Endothelial cell of umbilical vein (primary cell): ENCODE measurements around the gene NRG3. TPM values are rescaled to one million over a fixed set of nuclear protein-coding genes. Genes with fewer than 3 reads are reported as not detected.

Experiments
- BruUV-seq: library from RNA; stranded (reverse); fragments of 400-500 nt; replicated peaks from 2 replicates; lab custom pipeline; 2021; lab: Mats Ljungman, UMichigan
- CTCF ChIA-PET: fragments of 300-600, 350-600 bp; sonication (Branson Sonifier 250); formaldehyde crosslinking; loops from one replicate; lab custom pipeline; 2021; ENCODE audit warnings: antibody characterized with exemption, inconsistent platforms; lab: Charles Lee
- POLR2A ChIA-PET: fragments of 300-600, 350-600 bp; sonication (Branson Sonifier 250); formaldehyde crosslinking; loops from one replicate; lab custom pipeline; 2021; ENCODE audit warnings: antibody characterized with exemption, inconsistent platforms; lab: Charles Lee
- DNase-seq: peaks from one replicate; pipeline ENCODE4 v3.0.0-alpha.2; 2011; ENCODE audit warnings: low read depth, low spot score
- FAIRE-seq: peaks from 2 replicates; lab custom pipeline; 2011; peaks lifted over from hg19 to GRCh38; lab: Jason Lieb, UNC
- H2AFZ ChIP-seq: 2 replicates; pipeline ENCODE4 v1.6.0; 2012; ENCODE audit warnings: low read depth, low read length, control low read depth, inconsistent platforms
- H3K27ac ChIP-seq: 2 replicates; pipeline ENCODE4 v1.5.1; 2011; ENCODE audit warnings: low read depth, mild to moderate bottlenecking, control low read depth, low read length, moderate library complexity; ENCODE audit not compliant: insufficient read depth
- H3K27me3 ChIP-seq, 2 experiments: 2 replicates each; pipeline versions ENCODE4 v1.6.0 to v1.6.1; 2011; ENCODE audit warnings: low read length in 2 of 2, mixed read lengths in 1 of 2; ENCODE audit not compliant: control insufficient read depth in 2 of 2, insufficient read depth in 2 of 2
- H3K36me3 ChIP-seq, 2 experiments: 2 replicates in 1 of 2; 3 replicates in 1 of 2; pipeline ENCODE4 v1.5.1; 2011; ENCODE audit warnings: low read length in 2 of 2, mild to moderate bottlenecking in 1 of 2, moderate library complexity in 1 of 2; ENCODE audit not compliant: control insufficient read depth in 2 of 2, insufficient read depth in 2 of 2; ENCODE audit errors: extremely low read depth in 1 of 2
- H3K4me1 ChIP-seq: 3 replicates; pipeline ENCODE4 v1.5.1; 2011; ENCODE audit warnings: mild to moderate bottlenecking, low read length; ENCODE audit not compliant: control insufficient read depth, insufficient read depth; ENCODE audit errors: extremely low read depth
- H3K4me2 ChIP-seq: 2 replicates; pipeline ENCODE4 v1.6.1; 2011; ENCODE audit warnings: low read length, control low read depth, mixed read lengths; ENCODE audit not compliant: insufficient read depth
- H3K4me3 ChIP-seq, 3 experiments: fragments of 200-600 bp in 1 of 3; sonication (generic), shearing (Covaris generic) in 1 of 3; replicated peaks in 1 of 3; 2 replicates each; pipeline ENCODE4 v1.5.1; 2011 to 2016; ENCODE audit warnings: control low read depth in 3 of 3, low read length in 3 of 3, mild to moderate bottlenecking in 2 of 3, inconsistent platforms in 1 of 3, low read depth in 1 of 3, moderate library complexity in 1 of 3; ENCODE audit not compliant: insufficient read depth in 1 of 3
- H3K79me2 ChIP-seq: 2 replicates; pipeline ENCODE4 v1.6.0; 2012; ENCODE audit warnings: low read length, inconsistent platforms; ENCODE audit not compliant: control insufficient read depth, insufficient read depth
- H3K9ac ChIP-seq: replicated peaks from 2 replicates; pipeline ENCODE3; 2011; ENCODE audit warnings: low read length, control low read depth; ENCODE audit not compliant: insufficient read depth; ENCODE audit errors: extremely low read depth
- H3K9me1 ChIP-seq: replicated peaks from 3 replicates; pipeline ENCODE4 v1.6.0; 2011; ENCODE audit warnings: mild to moderate bottlenecking, low read length; ENCODE audit not compliant: control insufficient read depth, insufficient read depth; ENCODE audit errors: extremely low read depth
- H3K9me3 ChIP-seq: replicated peaks from 2 replicates; pipeline ENCODE4 v1.5.1; 2012; ENCODE audit warnings: low read length, inconsistent platforms; ENCODE audit not compliant: control insufficient read depth, insufficient read depth
- H4K20me1 ChIP-seq: replicated peaks from 2 replicates; pipeline ENCODE3; 2011; ENCODE audit warnings: mild to moderate bottlenecking, low read length; ENCODE audit not compliant: control insufficient read depth, insufficient read depth; ENCODE audit errors: extremely low read depth
- EZH2 ChIP-seq: IDR thresholded peaks from 2 replicates; pipeline ENCODE4 v1.6.1; 2012; ENCODE audit warnings: borderline replicate concordance, low read depth, mild to moderate bottlenecking, moderate library complexity, low read length, inconsistent platforms; ENCODE audit not compliant: severe bottlenecking
- FOS ChIP-seq: IDR thresholded peaks from 2 replicates; pipeline ENCODE4 v1.6.1; 2011; ENCODE audit warnings: mild to moderate bottlenecking, low read length, moderate library complexity, borderline replicate concordance; ENCODE audit not compliant: insufficient read depth
- GATA2 ChIP-seq: IDR thresholded peaks from 2 replicates; pipeline ENCODE4 v1.7.0; 2011; ENCODE audit warnings: low read depth, mild to moderate bottlenecking, moderate library complexity, mixed read lengths, low read length; ENCODE audit not compliant: insufficient read length, insufficient read depth
- JUN ChIP-seq: IDR thresholded peaks from 2 replicates; pipeline ENCODE4 v1.6.1; 2011; ENCODE audit warnings: borderline replicate concordance, low read depth; ENCODE audit not compliant: insufficient read length, insufficient read depth
- MYC ChIP-seq: IDR thresholded peaks from one replicate; pipeline ENCODE4 v1.6.1; 2011; ENCODE audit warnings: mild to moderate bottlenecking, low read depth, low read length
- POLR2A ChIP-seq: IDR thresholded peaks from 2 replicates; pipeline ENCODE4 v1.6.1; 2012; ENCODE audit warnings: low read depth, mild to moderate bottlenecking, control low read depth, low read length
- POLR2AphosphoS5 ChIP-seq: IDR thresholded peaks from 2 replicates; pipeline ENCODE4 v1.6.1; 2012; ENCODE audit warnings: low read depth, mild to moderate bottlenecking, control low read depth, low read length, moderate library complexity; ENCODE audit not compliant: insufficient read depth
- dilution Hi-C: fragments of 300-500 bp; cut with MboI; formaldehyde crosslinking; loops from one replicate; pipeline ENCODE4 v1.15.0; 2019; ENCODE audit warnings: low sequenced_read_pairs; ENCODE audit not compliant: extremely low pct_ligation_motif_present
- intact Hi-C: fragments of 100-400 bp; cut with micrococcal nuclease; formaldehyde crosslinking; loops from one replicate; pipeline ENCODE4 v1.10.0; 2022
- polyA plus RNA-seq, 4 experiments: library from polyadenylated mRNA; depleted of rRNA in 3 of 4; stranded (reverse) in 3 of 4; unstranded in 1 of 4; fragments of >200 nt; gene quantifications; 2 replicates each; pipeline versions ENCODE4 v1.2.1 to v1.2.3, GENCODE V29; 2011 to 2012; ENCODE audit warnings: missing spikeins in 1 of 4
- total RNA-seq: library from RNA; stranded (reverse); gene quantifications from 2 replicates; pipeline ENCODE4 v1.2.3, GENCODE V29; 2021
- TF ChIP-seq, protein P1 (sequence below): IDR thresholded peaks from 2 replicates; pipeline ENCODE4 v1.6.1; 2011; ENCODE audit not compliant: insufficient read depth, insufficient read length
- TF ChIP-seq, protein P2 (sequence below), 2 donors: IDR thresholded peaks; 1 replicate in 1 of 2; 2 replicates in 1 of 2; pipeline ENCODE4 v1.5.1; 2011; ENCODE audit warnings: low read length in 2 of 2, mild to moderate bottlenecking in 2 of 2, moderate library complexity in 2 of 2, control low read depth in 1 of 2, inconsistent platforms in 1 of 2, low read depth in 1 of 2; ENCODE audit not compliant: insufficient read depth in 1 of 2; ENCODE audit errors: extremely low read depth in 1 of 2

The NRG3 gene
- total and polyA plus RNA-seq, 2 donors (not counting 3 experiments of a cell fraction or from before 2014, with no cell fraction given), result 1.9 to 3.9 TPM

DNA sequence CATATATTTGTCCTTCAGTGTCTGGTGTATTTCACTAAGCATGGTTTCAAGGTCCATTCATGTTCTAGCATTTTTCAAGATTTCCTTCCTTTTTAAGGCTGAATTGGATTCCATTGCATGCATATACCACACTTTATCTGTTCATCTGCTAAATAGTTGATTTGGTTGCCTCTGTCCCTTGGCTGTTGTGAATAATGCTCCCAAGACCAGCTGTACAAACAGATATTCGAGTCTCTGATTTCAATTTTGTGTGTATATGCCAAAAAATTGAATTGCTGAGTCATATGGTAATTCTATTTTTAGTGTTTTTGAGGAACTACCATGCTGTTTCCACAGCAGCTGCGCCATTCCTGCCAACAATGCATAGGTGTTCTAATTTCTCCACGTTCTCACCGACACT lies 216.4 kb downstream of the NRG3 start:
- ChIA-PET POLR2A (no interaction called here), CTCF (no interaction called here)
- no peaks in the 10 kb centered on the region for H3K9me3 ChIP-seq
- no peaks in the 10 kb centered on the region for H3K79me2 ChIP-seq
- no TSS peak for BruUV-seq
- H3K4me3 ChIP-seq, result no peak overlapping the region
- H3K4me1 ChIP-seq, result no peaks in the 10 kb centered on the region
- dilution Hi-C loops (no loop called here), intact Hi-C loops (no loop called here)
- H3K9ac ChIP-seq, result no peak overlapping the region
- H3K9me1 ChIP-seq, result no peaks in the 10 kb centered on the region
- H3K4me2 ChIP-seq, result no peak overlapping the region
- no peak overlapping the region for H2AFZ ChIP-seq
- DNase-seq, result peak; percentile 77
- H3K27me3 ChIP-seq, result no peaks in the 10 kb centered on the region
- H3K36me3 ChIP-seq, result no peaks in the 10 kb centered on the region
- no peaks in the 10 kb centered on the region for H4K20me1 ChIP-seq
- no peak overlapping the region for H3K27ac ChIP-seq
- no peak for TF ChIP-seq JUN
- no peak for TF ChIP-seq FOS
- TF ChIP-seq EZH2, result no peak
- no peak for TF ChIP-seq GATA2
- TF ChIP-seq MYC, result no peak
- no peak for TF ChIP-seq POLR2A
- TF ChIP-seq, protein P1, sequence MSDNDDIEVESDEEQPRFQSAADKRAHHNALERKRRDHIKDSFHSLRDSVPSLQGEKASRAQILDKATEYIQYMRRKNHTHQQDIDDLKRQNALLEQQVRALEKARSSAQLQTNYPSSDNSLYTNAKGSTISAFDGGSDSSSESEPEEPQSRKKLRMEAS, result no peak
- FAIRE-seq, result no peak

DNA sequence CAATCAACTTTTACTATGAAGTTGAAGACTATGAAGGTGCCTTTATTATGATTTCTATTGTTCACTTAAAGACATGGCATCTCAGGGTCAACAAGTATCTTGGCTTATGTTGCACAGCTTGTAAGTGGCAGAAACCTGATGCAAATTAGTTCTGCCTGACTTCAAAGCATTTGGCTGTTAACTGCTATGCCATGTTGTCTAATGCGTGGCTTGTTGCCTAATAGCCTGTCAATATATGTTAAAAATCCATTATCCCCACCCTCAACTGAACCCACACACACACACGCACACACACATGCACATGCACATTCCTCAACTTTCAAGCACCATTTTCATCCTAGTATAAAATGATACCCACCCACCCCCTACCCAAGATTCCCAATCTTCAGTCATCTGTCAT lies 217.1 kb downstream of the NRG3 start:
- Histone ChIP-seq H2AFZ (no peak overlapping the region), H4K20me1 (no peaks in the 10 kb centered on the region), H3K4me3 (no peak overlapping the region), H3K9ac (no peak overlapping the region), H3K9me3 (no peaks in the 10 kb centered on the region), H3K27me3 (no peaks in the 10 kb centered on the region), H3K27ac (no peak overlapping the region), H3K4me2 (no peak overlapping the region), H3K4me1 (no peaks in the 10 kb centered on the region), H3K9me1 (no peaks in the 10 kb centered on the region), H3K79me2 (no peaks in the 10 kb centered on the region), H3K36me3 (no peaks in the 10 kb centered on the region)
- ChIA-PET POLR2A (no interaction called here), CTCF (no interaction called here)
- no peak for FAIRE-seq
- DNase-seq, result peak; percentile 15
- dilution Hi-C loops, result no loop called here
- BruUV-seq, result no TSS peak
- TF ChIP-seq FOS (no peak), POLR2A (no peak), JUN (no peak), MYC (no peak), EZH2 (no peak), POLR2AphosphoS5 (no peak), GATA2 (no peak)
- TF ChIP-seq, protein P1, result no peak
- TF ChIP-seq, protein P2, sequence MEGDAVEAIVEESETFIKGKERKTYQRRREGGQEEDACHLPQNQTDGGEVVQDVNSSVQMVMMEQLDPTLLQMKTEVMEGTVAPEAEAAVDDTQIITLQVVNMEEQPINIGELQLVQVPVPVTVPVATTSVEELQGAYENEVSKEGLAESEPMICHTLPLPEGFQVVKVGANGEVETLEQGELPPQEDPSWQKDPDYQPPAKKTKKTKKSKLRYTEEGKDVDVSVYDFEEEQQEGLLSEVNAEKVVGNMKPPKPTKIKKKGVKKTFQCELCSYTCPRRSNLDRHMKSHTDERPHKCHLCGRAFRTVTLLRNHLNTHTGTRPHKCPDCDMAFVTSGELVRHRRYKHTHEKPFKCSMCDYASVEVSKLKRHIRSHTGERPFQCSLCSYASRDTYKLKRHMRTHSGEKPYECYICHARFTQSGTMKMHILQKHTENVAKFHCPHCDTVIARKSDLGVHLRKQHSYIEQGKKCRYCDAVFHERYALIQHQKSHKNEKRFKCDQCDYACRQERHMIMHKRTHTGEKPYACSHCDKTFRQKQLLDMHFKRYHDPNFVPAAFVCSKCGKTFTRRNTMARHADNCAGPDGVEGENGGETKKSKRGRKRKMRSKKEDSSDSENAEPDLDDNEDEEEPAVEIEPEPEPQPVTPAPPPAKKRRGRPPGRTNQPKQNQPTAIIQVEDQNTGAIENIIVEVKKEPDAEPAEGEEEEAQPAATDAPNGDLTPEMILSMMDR (IDR thresholded peaks at IDR 0.05; ENCODE audit: extremely low read depth in 1 of 2, insufficient read depth in 1 of 2, low read depth in 1 of 2, low read length in 2 of 2), result no peak
- intact Hi-C loops, result no loop called here
